Endothelial cell of umbilical vein (primary cell): ENCODE results near the gene CCDC85C. TPM values are rescaled to one million over a fixed set of nuclear protein-coding genes. Genes with fewer than 3 reads are reported as not detected.

Source experiments
- BruUV-seq: library from RNA; stranded (reverse); fragments of 400-500 nt; replicated peaks from 2 replicates; lab custom pipeline; 2021; lab: Mats Ljungman, UMichigan
- CTCF ChIA-PET: fragments of 300-600, 350-600 bp; sonication (Branson Sonifier 250); formaldehyde crosslinking; loops from one replicate; lab custom pipeline; 2021; ENCODE audit warnings: antibody characterized with exemption, inconsistent platforms; lab: Charles Lee
- POLR2A ChIA-PET: fragments of 300-600, 350-600 bp; sonication (Branson Sonifier 250); formaldehyde crosslinking; loops from one replicate; lab custom pipeline; 2021; ENCODE audit warnings: antibody characterized with exemption, inconsistent platforms; lab: Charles Lee
- DNase-seq: peaks from one replicate; pipeline ENCODE4 v3.0.0-alpha.2; 2011; ENCODE audit warnings: low read depth, low spot score
- FAIRE-seq: peaks from 2 replicates; lab custom pipeline; 2011; peaks lifted over from hg19 to GRCh38; lab: Jason Lieb, UNC
- H2AFZ ChIP-seq: 2 replicates; pipeline ENCODE4 v1.6.0; 2012; ENCODE audit warnings: low read depth, low read length, control low read depth, inconsistent platforms
- H3K27ac ChIP-seq: 2 replicates; pipeline ENCODE4 v1.5.1; 2011; ENCODE audit warnings: low read depth, mild to moderate bottlenecking, control low read depth, low read length, moderate library complexity; ENCODE audit not compliant: insufficient read depth
- H3K27me3 ChIP-seq, 2 experiments: 2 replicates each; pipeline versions ENCODE4 v1.6.0 to v1.6.1; 2011; ENCODE audit warnings: low read length in 2 of 2, mixed read lengths in 1 of 2; ENCODE audit not compliant: control insufficient read depth in 2 of 2, insufficient read depth in 2 of 2
- H3K36me3 ChIP-seq, 2 experiments: 2 replicates in 1 of 2; 3 replicates in 1 of 2; pipeline ENCODE4 v1.5.1; 2011; ENCODE audit warnings: low read length in 2 of 2, mild to moderate bottlenecking in 1 of 2, moderate library complexity in 1 of 2; ENCODE audit not compliant: control insufficient read depth in 2 of 2, insufficient read depth in 2 of 2; ENCODE audit errors: extremely low read depth in 1 of 2
- H3K4me1 ChIP-seq: 3 replicates; pipeline ENCODE4 v1.5.1; 2011; ENCODE audit warnings: mild to moderate bottlenecking, low read length; ENCODE audit not compliant: control insufficient read depth, insufficient read depth; ENCODE audit errors: extremely low read depth
- H3K4me2 ChIP-seq: 2 replicates; pipeline ENCODE4 v1.6.1; 2011; ENCODE audit warnings: low read length, control low read depth, mixed read lengths; ENCODE audit not compliant: insufficient read depth
- H3K4me3 ChIP-seq, 3 experiments: fragments of 200-600 bp in 1 of 3; sonication (generic), shearing (Covaris generic) in 1 of 3; replicated peaks in 1 of 3; 2 replicates each; pipeline ENCODE4 v1.5.1; 2011 to 2016; ENCODE audit warnings: control low read depth in 3 of 3, low read length in 3 of 3, mild to moderate bottlenecking in 2 of 3, inconsistent platforms in 1 of 3, low read depth in 1 of 3, moderate library complexity in 1 of 3; ENCODE audit not compliant: insufficient read depth in 1 of 3
- H3K79me2 ChIP-seq: 2 replicates; pipeline ENCODE4 v1.6.0; 2012; ENCODE audit warnings: low read length, inconsistent platforms; ENCODE audit not compliant: control insufficient read depth, insufficient read depth
- H3K9ac ChIP-seq: replicated peaks from 2 replicates; pipeline ENCODE3; 2011; ENCODE audit warnings: low read length, control low read depth; ENCODE audit not compliant: insufficient read depth; ENCODE audit errors: extremely low read depth
- H3K9me1 ChIP-seq: replicated peaks from 3 replicates; pipeline ENCODE4 v1.6.0; 2011; ENCODE audit warnings: mild to moderate bottlenecking, low read length; ENCODE audit not compliant: control insufficient read depth, insufficient read depth; ENCODE audit errors: extremely low read depth
- H3K9me3 ChIP-seq: replicated peaks from 2 replicates; pipeline ENCODE4 v1.5.1; 2012; ENCODE audit warnings: low read length, inconsistent platforms; ENCODE audit not compliant: control insufficient read depth, insufficient read depth
- H4K20me1 ChIP-seq: replicated peaks from 2 replicates; pipeline ENCODE3; 2011; ENCODE audit warnings: mild to moderate bottlenecking, low read length; ENCODE audit not compliant: control insufficient read depth, insufficient read depth; ENCODE audit errors: extremely low read depth
- CTCF ChIP-seq, 2 donors: IDR thresholded peaks; 1 replicate in 1 of 2; 2 replicates in 1 of 2; pipeline ENCODE4 v1.5.1; 2011; ENCODE audit warnings: low read length in 2 of 2, mild to moderate bottlenecking in 2 of 2, moderate library complexity in 2 of 2, control low read depth in 1 of 2, inconsistent platforms in 1 of 2, low read depth in 1 of 2; ENCODE audit not compliant: insufficient read depth in 1 of 2; ENCODE audit errors: extremely low read depth in 1 of 2
- FOS ChIP-seq: IDR thresholded peaks from 2 replicates; pipeline ENCODE4 v1.6.1; 2011; ENCODE audit warnings: mild to moderate bottlenecking, low read length, moderate library complexity, borderline replicate concordance; ENCODE audit not compliant: insufficient read depth
- JUN ChIP-seq: IDR thresholded peaks from 2 replicates; pipeline ENCODE4 v1.6.1; 2011; ENCODE audit warnings: borderline replicate concordance, low read depth; ENCODE audit not compliant: insufficient read length, insufficient read depth
- MAX ChIP-seq: IDR thresholded peaks from 2 replicates; pipeline ENCODE4 v1.6.1; 2011; ENCODE audit not compliant: insufficient read depth, insufficient read length
- POLR2AphosphoS5 ChIP-seq: IDR thresholded peaks from 2 replicates; pipeline ENCODE4 v1.6.1; 2012; ENCODE audit warnings: low read depth, mild to moderate bottlenecking, control low read depth, low read length, moderate library complexity; ENCODE audit not compliant: insufficient read depth
- dilution Hi-C: fragments of 300-500 bp; cut with MboI; formaldehyde crosslinking; loops from one replicate; pipeline ENCODE4 v1.15.0; 2019; ENCODE audit warnings: low sequenced_read_pairs; ENCODE audit not compliant: extremely low pct_ligation_motif_present
- intact Hi-C: fragments of 100-400 bp; cut with micrococcal nuclease; formaldehyde crosslinking; loops from one replicate; pipeline ENCODE4 v1.10.0; 2022
- polyA plus RNA-seq, 4 experiments: library from polyadenylated mRNA; depleted of rRNA in 3 of 4; stranded (reverse) in 3 of 4; unstranded in 1 of 4; fragments of >200 nt; gene quantifications; 2 replicates each; pipeline versions ENCODE4 v1.2.1 to v1.2.3, GENCODE V29; 2011 to 2012; ENCODE audit warnings: missing spikeins in 1 of 4
- total RNA-seq: library from RNA; stranded (reverse); gene quantifications from 2 replicates; pipeline ENCODE4 v1.2.3, GENCODE V29; 2021

Gene CCDC85C
- total and polyA plus RNA-seq, 2 donors (not counting 3 experiments of a cell fraction or from before 2014, with no cell fraction given): 7.5 to 17.8 TPM

- FAIRE-seq (no peak), DNase-seq (no peak)
- no peaks in the 10 kb centered on the region for H3K9me3 ChIP-seq
- H2AFZ ChIP-seq: no peak overlapping the region
- H4K20me1 ChIP-seq: no peaks in the 10 kb centered on the region
- ChIA-PET CTCF (interaction anchor here (0.8 to 1.9 kb wide), 7 partner anchors 7 to 96 kb away, joined by 3 to 4 read pairs (median 4); partner anchors contain the start of genes CCNK and SETD3), POLR2A (interaction anchor here (0.7 kb wide), 1 partner anchor 75 kb away, joined by 6 read pairs; no protein-coding TSS in a partner anchor)
- dilution Hi-C loops: no loop called here
- BruUV-seq: no TSS peak
- H3K36me3 ChIP-seq: no peaks in the 10 kb centered on the region
- TF ChIP-seq POLR2AphosphoS5 (no peak), FOS (no peak), CTCF (IDR thresholded peaks at IDR 0.05; ENCODE audit: extremely low read depth in 1 of 2, insufficient read depth in 1 of 2, low read depth in 1 of 2, low read length in 2 of 2) (no peak), MAX (no peak), JUN (no peak)
- no peak overlapping the region for H3K9ac ChIP-seq
- no peak overlapping the region for H3K4me2 ChIP-seq
- no peak overlapping the region for H3K4me3 ChIP-seq
- no peaks in the 10 kb centered on the region for H3K79me2 ChIP-seq
- H3K27ac ChIP-seq: peak overlapping the region; percentile 81
- H3K4me1 ChIP-seq: peaks cover 27% of the 10 kb centered on the region
- H3K27me3 ChIP-seq: no peaks in the 10 kb centered on the region
- no peaks in the 10 kb centered on the region for H3K9me1 ChIP-seq
- intact Hi-C loops: loop anchor here (10.0 kb wide), 1 partner anchor 222 kb away; no protein-coding TSS in a partner anchor
Measured at GRCh38 chr14:99532310-99532709, 71.7 kb downstream of the CCDC85C start.
